ENCODE measurements around the gene SPRED2.

SPRED2 gene, protein sequence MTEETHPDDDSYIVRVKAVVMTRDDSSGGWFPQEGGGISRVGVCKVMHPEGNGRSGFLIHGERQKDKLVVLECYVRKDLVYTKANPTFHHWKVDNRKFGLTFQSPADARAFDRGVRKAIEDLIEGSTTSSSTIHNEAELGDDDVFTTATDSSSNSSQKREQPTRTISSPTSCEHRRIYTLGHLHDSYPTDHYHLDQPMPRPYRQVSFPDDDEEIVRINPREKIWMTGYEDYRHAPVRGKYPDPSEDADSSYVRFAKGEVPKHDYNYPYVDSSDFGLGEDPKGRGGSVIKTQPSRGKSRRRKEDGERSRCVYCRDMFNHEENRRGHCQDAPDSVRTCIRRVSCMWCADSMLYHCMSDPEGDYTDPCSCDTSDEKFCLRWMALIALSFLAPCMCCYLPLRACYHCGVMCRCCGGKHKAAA

DNA sequence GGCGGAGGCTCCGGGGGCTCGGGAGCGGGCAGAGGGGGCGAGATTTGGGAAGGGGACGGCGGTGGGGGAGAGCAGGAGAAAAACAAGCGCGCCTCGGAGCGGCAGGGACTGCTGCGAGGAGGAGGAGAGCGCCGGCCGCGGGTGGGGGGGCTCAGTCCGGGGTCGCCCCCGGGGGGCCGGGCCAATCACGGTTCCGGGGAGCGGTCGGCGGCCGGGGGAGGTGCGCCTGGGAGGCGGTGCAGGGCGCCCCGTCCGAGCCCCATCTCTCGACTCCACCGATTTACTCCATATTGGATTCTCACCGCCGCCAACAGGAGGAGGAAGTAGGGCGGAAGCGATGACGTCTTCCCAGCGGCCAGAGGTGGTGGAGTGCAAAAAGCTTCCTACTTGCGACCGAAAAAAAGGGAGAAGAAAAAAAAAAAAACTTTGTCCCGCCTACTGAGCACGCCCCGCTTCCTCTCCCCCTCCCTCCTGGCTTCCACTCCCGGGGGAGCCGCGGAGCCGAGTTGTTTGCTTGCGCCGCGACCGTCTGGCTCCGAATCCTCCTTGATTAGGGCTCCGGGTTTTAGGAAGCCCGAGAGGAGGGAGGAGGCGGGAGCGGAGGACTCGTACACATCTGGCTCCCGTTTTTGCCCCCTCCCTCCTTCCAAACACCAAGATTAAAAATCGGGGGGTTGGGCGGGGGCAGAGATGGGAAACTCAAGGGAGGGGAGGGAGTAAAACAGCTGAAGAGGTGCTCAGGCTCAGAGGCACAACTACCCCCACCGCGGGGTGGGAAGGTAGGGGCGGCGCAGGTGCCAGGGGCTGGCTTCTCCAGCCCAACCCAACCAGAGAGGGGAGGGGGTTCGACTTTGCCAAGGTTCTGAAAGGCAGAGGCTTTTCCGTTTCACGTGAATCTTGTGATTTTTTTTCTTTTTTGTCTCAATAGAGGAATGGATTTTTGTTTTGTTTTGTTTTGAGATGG is at the start of gene SPRED2:
TSS of gene SPRED2 (minus strand) at position 373 of the 964 bp plus-strand sequence. CDS start 612 bp downstream, outside the sequence.
- peak; percentile 97 for DNase-seq (ENCODE audit: low spot score)

DNA sequence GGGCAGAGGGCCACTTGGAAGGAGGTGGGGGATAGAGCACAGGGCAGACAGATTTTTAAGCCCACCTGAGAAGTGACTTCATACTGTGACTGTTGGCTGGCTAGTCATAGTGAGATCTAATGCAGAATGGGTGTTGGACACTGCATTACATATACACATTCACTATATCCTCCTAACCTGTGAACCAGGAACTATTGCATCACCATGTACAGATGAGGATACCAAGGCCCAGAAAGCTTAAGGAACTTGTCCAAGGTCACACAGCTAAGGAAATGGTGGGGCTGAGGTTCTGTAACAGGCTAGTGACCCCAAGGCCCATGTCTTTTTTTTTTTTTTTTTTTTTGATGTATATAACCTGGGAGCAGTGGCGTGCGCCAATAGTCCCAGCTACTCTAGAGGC is 49.6 kb upstream of the SPRED2 start:
- DNase-seq (ENCODE audit: low spot score) = no peak

DNA sequence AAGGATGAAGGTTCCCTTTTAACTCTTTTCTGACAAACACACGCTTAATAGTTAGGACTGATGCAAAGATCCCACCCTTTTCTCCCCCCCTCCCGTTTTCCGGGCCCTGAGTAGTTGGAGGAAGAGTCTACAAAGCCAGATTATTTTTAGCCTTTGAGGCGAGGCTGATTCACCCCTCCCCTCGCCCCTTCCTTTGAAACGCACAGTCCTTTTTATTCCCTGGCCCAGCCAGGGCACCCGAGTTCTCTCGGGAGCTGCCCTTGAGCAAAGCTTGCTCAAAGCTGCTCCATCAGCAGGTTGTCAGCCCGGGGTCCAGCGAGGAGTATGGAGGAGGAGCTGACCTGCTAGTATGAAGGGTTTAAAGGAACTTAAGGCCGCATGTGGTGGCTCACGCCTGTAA is 47.1 kb upstream of the SPRED2 start:
- no peak for DNase-seq (ENCODE audit: low spot score)

DNA sequence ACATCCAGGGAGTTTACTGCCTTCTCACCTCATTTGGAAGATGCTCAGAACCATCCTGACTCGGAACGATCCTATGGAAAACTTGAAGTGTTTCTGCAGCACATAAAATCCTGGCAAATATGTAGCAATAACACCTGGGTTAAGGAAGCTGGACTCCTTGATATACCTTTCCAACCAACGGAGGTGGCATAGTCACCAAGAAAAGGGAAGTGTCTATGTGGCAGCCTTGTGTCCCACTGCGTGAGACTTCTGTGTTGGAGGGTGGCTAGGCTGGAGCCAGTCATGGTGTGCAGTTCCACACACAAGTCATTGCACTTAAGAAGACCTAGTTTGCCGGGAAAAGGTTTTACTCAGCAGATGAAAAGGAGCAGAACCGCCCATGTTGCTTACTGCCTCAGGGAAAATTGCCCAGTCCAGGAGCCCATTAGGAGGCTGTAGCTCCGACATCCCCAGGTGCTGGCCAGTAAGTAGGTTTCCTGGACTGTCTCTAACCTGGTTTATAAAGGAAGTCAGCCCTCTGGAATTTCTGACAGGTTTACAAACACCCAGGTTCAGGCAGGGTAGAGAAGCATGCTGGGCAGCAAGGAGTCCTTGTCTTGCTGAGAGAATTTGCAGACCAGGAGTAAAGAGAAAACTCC is 46.2 kb upstream of the SPRED2 start:
- DNase-seq (ENCODE audit: low spot score) = no peak

DNA sequence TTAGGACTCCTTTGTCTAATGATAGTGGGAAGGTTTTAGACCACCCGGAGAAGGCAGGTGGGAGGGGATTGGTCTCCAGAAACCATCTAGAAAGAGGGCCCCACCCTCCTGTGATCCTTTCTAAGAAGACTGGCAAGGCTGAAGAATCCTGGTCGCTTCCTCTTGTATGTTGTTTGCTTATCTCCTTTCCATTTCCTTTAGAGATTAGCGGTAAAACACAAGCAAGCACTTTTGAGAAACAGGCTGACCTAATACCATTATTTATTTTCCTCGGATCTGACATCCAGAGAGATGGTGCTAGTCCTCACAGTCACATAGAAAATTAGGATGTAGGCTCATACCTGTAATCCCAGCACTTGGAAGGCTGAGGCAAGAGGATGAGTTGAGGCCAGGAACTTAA is 45.2 kb upstream of the SPRED2 start:
- DNase-seq (ENCODE audit: low spot score) = no peak

DNA sequence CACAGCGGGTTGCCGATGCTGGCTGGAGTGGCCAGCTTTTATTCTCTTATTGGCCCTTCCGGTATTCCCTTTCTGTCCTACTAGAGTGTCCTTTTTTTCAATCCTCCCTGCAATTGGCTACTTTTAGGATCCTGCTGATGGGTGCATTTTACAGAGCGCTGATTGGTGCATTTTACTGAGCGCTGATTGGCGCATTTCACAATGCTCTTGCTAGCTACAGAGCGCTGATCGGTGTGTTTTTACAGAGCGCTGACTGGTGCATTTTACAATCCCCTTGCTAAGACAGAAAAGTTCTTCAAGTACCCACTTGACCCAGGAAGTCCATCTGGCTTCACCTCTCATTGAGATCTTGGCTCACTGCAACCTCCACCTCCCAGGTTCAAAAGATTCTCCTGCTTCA is 44.4 kb upstream of the SPRED2 start:
- no peak for DNase-seq (ENCODE audit: low spot score)

- DNase-seq (ENCODE audit: low spot score) = no peak
Observed at GRCh38 chr2:65475000-65475399, 42.6 kb upstream of the SPRED2 start.

GRCh38 chr2:65473045-65473444 is 40.6 kb upstream of the SPRED2 start:
- DNase-seq (ENCODE audit: low spot score) = no peak

- no peak for DNase-seq (ENCODE audit: low spot score)
Observed at GRCh38 chr2:65471409-65471808, 39.0 kb upstream of the SPRED2 start.

DNA sequence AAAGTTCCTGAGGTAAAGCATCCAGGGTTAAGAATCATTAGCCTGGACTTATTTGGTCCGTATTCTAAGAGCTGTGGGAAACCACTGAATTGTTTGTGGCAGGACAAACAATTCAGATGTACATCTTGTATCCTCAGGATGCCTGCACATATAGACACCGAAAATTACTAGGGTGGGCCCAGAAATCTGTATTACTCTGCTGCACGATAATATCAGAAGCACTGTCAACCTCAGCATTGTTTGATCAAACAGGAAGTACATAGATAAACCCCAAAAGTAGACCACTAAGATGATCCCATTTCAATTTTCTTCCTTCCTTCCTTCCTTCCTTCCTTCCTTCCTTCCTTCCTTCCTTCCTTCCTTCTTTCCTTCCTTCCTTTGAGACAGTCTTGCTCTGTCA is 34.2 kb upstream of the SPRED2 start:
- DNase-seq (ENCODE audit: low spot score) = no peak

DNA sequence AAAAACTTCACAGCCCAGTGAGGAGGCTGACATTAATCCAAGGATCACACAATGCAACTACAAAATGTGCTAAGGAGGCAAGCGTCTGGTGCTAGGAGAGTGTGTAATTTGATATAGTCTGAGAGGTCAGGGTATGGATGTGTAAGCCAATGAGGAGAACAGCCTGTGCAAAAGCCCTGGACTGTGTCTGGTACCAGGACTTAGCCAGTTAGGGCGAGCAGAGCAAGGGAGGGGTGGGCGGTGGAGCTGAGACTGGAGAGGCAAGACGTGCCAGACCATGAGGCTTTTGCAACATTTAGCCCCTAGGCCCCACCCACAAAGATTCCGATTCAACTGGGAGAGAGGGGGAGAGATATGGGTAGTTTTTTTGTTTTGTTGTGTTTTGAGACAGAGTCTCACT is 33.5 kb upstream of the SPRED2 start:
- DNase-seq (ENCODE audit: low spot score) = no peak

GRCh38 chr2:65465124-65465523 is 32.7 kb upstream of the SPRED2 start:
- no peak for DNase-seq (ENCODE audit: low spot score)

DNA sequence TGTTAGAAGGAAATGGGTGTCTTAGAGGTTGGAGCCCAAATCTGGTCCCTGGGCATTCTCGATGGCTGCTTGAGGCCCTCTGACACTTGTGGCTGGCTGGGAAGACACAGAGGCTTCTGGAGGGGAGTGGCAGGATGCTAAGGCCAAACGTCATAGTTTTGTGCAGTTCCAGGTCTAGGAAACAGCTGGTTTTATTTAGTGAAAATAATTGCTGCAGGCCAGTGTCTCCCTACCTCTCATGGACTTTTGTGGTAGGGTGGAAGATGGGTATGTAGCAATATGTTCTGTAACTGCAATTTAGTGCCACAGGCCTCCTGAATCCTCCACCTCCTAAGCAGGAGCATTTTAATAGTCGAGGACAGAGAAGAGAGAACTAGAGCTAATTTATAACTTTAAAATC is 32.2 kb upstream of the SPRED2 start:
- DNase-seq (ENCODE audit: low spot score) = no peak

DNA sequence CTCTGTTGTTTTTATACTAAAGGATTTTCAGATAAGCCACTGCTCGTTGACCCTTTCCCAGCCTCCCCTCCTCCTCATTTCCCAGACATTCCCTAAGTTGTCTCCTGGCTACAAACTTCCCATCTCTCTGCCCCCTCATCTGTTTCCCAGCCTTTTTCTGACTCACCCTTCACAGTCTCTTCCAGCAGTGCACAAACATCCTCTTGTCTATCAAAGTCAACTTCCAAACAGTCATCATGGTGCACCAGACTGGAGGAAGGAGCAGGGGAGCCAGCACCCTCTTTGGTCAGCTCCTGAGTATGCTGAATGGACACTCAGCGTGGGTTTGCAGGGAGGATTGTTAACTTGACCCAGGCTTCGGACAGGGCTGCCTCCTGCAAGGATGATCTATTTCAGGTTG is 26.6 kb upstream of the SPRED2 start:
- DNase-seq (ENCODE audit: low spot score) = no peak

- DNase-seq (ENCODE audit: low spot score) = no peak
Observed at GRCh38 chr2:65456886-65457285, 24.5 kb upstream of the SPRED2 start.

- DNase-seq (ENCODE audit: low spot score) = no peak
Observed at GRCh38 chr2:65456064-65456463, 23.7 kb upstream of the SPRED2 start.

DNA sequence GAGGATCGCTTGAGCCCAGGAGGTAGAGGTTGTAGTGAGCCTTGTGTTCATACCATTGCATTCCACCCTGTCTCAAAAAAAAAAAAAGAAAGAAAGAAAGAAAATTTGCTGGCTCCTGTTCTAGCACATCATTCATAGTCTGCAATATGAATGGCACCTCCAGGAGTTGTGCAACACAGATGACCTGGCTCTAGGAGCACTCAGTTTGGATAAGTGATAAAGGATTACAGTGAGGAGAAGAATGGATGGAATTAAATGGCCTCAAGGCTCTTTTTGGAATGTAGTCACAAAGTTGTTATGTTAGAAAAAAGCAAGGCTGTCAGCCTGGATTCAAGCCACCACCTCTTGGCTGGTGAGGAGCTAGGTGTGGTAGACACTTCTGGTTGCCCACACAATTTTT is 21.5 kb upstream of the SPRED2 start:
- DNase-seq (ENCODE audit: low spot score) = no peak

DNA sequence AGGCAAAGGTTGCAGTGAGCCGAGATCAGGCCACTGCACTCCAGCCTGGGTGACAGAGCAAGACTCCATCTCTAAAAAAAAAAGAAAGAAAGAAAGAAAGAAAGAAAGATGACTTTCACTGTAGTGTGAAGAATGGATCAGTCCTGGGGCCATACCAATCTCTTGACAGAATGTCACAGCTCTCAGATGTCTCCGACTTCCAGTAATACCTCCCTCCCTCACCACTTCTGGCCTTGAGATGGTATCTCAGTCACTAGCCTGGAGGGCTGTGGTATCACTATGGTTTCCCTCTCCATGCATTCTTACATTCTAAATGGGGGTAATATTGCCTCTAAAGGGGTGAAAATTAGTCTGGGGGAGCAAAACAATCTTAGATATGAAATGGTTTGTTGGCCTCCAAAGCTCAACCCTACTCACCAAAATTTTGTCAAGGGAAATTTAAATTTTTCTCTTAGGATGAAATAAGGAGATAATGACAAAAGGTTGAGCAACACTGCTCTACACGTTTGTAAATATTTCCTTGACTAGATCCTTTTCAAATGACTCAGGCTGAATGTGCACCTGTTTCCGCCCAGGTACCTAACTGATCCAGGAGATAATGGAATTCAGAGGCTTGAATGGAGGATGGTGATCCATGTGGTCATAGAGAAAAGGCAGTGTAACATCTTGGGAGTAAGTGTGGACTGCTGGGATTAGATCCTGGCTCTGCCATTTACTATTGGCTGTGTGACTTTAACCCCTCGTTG is 19.9 kb upstream of the SPRED2 start:
- DNase-seq (ENCODE audit: low spot score) = no peak

GRCh38 chr2:65450810-65451209 is 18.4 kb upstream of the SPRED2 start:
- no peak for DNase-seq (ENCODE audit: low spot score)

GRCh38 chr2:65450393-65450792 is 18.0 kb upstream of the SPRED2 start:
- no peak for DNase-seq (ENCODE audit: low spot score)

DNA sequence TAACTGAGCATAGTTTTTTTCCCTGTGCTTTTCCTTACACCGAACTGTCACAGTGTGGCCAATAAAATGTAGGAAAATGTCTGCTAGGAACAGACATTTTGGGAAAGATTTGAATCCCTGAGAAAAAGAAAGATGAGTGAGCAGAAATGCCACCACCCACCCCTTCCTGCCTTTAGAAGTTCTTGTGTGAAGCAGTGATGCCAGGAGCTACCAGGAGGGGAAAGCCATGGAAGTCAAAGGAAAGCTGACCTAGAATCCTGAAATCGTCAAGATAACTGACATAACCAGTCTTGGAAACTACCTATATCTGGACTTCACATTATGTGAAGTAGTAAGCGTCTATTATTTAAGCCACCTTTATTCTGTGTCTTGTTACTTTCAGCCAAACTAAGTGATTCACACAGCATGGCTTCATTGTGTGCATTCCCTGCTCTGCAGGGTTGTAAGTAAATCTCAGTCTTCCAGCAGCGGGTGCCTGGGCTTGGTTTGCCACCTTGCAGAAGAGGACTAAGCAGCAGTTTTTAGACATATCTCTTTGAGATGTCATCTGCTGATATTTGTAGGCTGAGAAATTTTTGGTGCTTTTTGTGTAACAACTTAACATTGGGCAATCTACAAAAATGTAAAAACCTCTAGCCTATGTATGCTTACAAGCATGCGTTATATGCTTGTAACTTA is 11.2 kb upstream of the SPRED2 start:
- no peak for DNase-seq (ENCODE audit: low spot score)

Measured in SW480 (cell line).